A172 (cell line): ENCODE measurements around the gene TBC1D5. TPM values are rescaled to one million over a fixed set of nuclear protein-coding genes. Genes with fewer than 3 reads are reported as not detected.
"Not testable (repeated sequence)": the region's sequence is repeated elsewhere in the genome, so short reads cannot be mapped to it uniquely, and the experiment has no call there.

Experiments used
- DNase-seq: peaks from one replicate; pipeline ENCODE4 v3.0.0-alpha.2; 2015; ENCODE audit warnings: low spot score
- total RNA-seq: library from RNA; depleted of rRNA; stranded (reverse); fragments of >200 nt; shearing (Covaris generic); gene quantifications from 2 replicates; pipeline ENCODE4 v1.2.3, GENCODE V29; 2014

The TBC1D5 gene
- total RNA-seq, 1 experiment from 2014 or later, result 115 TPM

- DNase-seq, result no peak
Measured at GRCh38 chr3:17356585-17356984, 385.8 kb downstream of the TBC1D5 start.

GRCh38 chr3:17355591-17355990, 386.8 kb downstream of the TBC1D5 start:
- no peak for DNase-seq

GRCh38 chr3:17354341-17354740, 388.1 kb downstream of the TBC1D5 start:
- DNase-seq, result no peak

GRCh38 chr3:17352620-17353019, 389.8 kb downstream of the TBC1D5 start:
- DNase-seq, result no peak

GRCh38 chr3:17351193-17351592, 391.2 kb downstream of the TBC1D5 start:
- not testable (repeated sequence) for DNase-seq

GRCh38 chr3:17349093-17349492, 393.3 kb downstream of the TBC1D5 start:
- DNase-seq, result no peak

- DNase-seq, result no peak
Measured at GRCh38 chr3:17342119-17342518, 400.3 kb downstream of the TBC1D5 start.

GRCh38 chr3:17340693-17341092, 401.7 kb downstream of the TBC1D5 start:
- DNase-seq, result no peak

GRCh38 chr3:17340261-17340660, 402.2 kb downstream of the TBC1D5 start:
- DNase-seq, result no peak

- DNase-seq, result no peak
Measured at GRCh38 chr3:17339132-17339575, 403.3 kb downstream of the TBC1D5 start.

GRCh38 chr3:17336291-17336690, 406.1 kb downstream of the TBC1D5 start:
- DNase-seq, result no peak

GRCh38 chr3:17333893-17334292, 408.5 kb downstream of the TBC1D5 start:
- DNase-seq, result no peak

GRCh38 chr3:17333446-17333845, 409.0 kb downstream of the TBC1D5 start:
- DNase-seq, result no peak

- DNase-seq, result no peak
Measured at GRCh38 chr3:17330660-17331059, 411.8 kb downstream of the TBC1D5 start.

GRCh38 chr3:17329927-17330326, 412.5 kb downstream of the TBC1D5 start:
- DNase-seq, result no peak

- no peak for DNase-seq
Measured at GRCh38 chr3:17322106-17322793, 420.2 kb downstream of the TBC1D5 start.

GRCh38 chr3:17320266-17320665, 422.2 kb downstream of the TBC1D5 start:
- no peak for DNase-seq

- DNase-seq, result no peak
Measured at GRCh38 chr3:17315897-17316296, 426.5 kb downstream of the TBC1D5 start.

- no peak for DNase-seq
Measured at GRCh38 chr3:17314171-17314570, 428.3 kb downstream of the TBC1D5 start.

GRCh38 chr3:17313746-17314145, 428.7 kb downstream of the TBC1D5 start:
- DNase-seq, result no peak

- no peak for DNase-seq
Measured at GRCh38 chr3:17310983-17311382, 431.4 kb downstream of the TBC1D5 start.

- DNase-seq, result no peak
Measured at GRCh38 chr3:17307887-17308286, 434.5 kb downstream of the TBC1D5 start.

GRCh38 chr3:17307482-17307881, 434.9 kb downstream of the TBC1D5 start:
- no peak for DNase-seq

- DNase-seq, result no peak
Measured at GRCh38 chr3:17304969-17305368, 437.5 kb downstream of the TBC1D5 start.
